H1 (cell line): ENCODE results near the gene ELMO1. TPM values are rescaled to one million over a fixed set of nuclear protein-coding genes. Genes with fewer than 3 reads are reported as not detected.

Experiments
- CTCF ChIA-PET: fragments of 300-600 bp; sonication (Branson Sonifier 250); formaldehyde crosslinking; loops from one replicate; lab custom pipeline; 2021; ENCODE audit not compliant: partially characterized antibody; lab: Charles Lee
- POLR2A ChIA-PET: fragments of 300-600 bp; sonication (Branson Sonifier 250); formaldehyde crosslinking; loops from one replicate; lab custom pipeline; 2021; ENCODE audit warnings: inconsistent platforms; ENCODE audit not compliant: partially characterized antibody; lab: Charles Lee
- DNase-seq, 2 experiments: peaks; one replicate each; pipeline versions ENCODE4 v3.0.0 to v3.0.0-alpha.2; 2010 to 2022; ENCODE audit warnings: low spot score in 2 of 2, low read depth in 1 of 2, mixed read lengths in 1 of 2
- FAIRE-seq: peaks from 2 replicates; lab custom pipeline; 2011; peaks lifted over from hg19 to GRCh38; lab: Jason Lieb, UNC
- H2AFZ ChIP-seq: 2 replicates; pipeline ENCODE4 v1.8.1; 2012; ENCODE audit warnings: low read length, inconsistent platforms
- H2AK5ac ChIP-seq: 2 replicates; pipeline ENCODE4 v1.6.1; 2013; ENCODE audit warnings: low read depth, low read length
- H2BK120ac ChIP-seq: replicated peaks from 2 replicates; pipeline ENCODE3; 2013; ENCODE audit warnings: low read depth, low read length, inconsistent platforms
- H2BK12ac ChIP-seq: 2 replicates; pipeline ENCODE4 v1.6.1; 2013; ENCODE audit warnings: low read depth, low read length
- H2BK15ac ChIP-seq: 2 replicates; pipeline ENCODE4 v1.6.1; 2013; ENCODE audit warnings: low read length
- H2BK20ac ChIP-seq: 2 replicates; pipeline ENCODE4 v1.6.1; 2013; ENCODE audit warnings: low read length
- H2BK5ac ChIP-seq: 2 replicates; pipeline ENCODE4 v1.6.1; 2013; ENCODE audit warnings: low read depth, low read length
- H3K14ac ChIP-seq: 2 replicates; pipeline ENCODE4 v1.6.1; 2013; ENCODE audit warnings: inconsistent platforms; ENCODE audit not compliant: insufficient read length
- H3K18ac ChIP-seq: 2 replicates; pipeline ENCODE4 v1.6.1; 2013; ENCODE audit warnings: low read length; ENCODE audit errors: extremely low read depth
- H3K23ac ChIP-seq: 2 replicates; pipeline ENCODE4 v1.6.1; 2013; ENCODE audit warnings: inconsistent platforms; ENCODE audit not compliant: insufficient read length
- H3K23me2 ChIP-seq: 2 replicates; pipeline ENCODE4 v1.6.1; 2013; ENCODE audit warnings: low read depth, low read length
- H3K27ac ChIP-seq: 2 replicates; pipeline ENCODE4 v1.6.1; 2011; ENCODE audit warnings: low read depth, low read length, inconsistent platforms
- H3K27me3 ChIP-seq, 4 experiments: replicated peaks in 1 of 4; 1 replicate in 1 of 4; 2 replicates in 3 of 4; pipeline versions ENCODE4 v1.6.1 to v1.8.1; 2011 to 2013; ENCODE audit warnings: low read length in 3 of 4, mild to moderate bottlenecking in 3 of 4, inconsistent platforms in 2 of 4, mixed read lengths in 2 of 4, moderate library complexity in 1 of 4; ENCODE audit not compliant: control insufficient read depth in 3 of 4, insufficient read depth in 3 of 4; ENCODE audit errors: extremely low read depth in 1 of 4
- H3K36me3 ChIP-seq, 4 experiments: 2 replicates each; pipeline versions ENCODE4 v1.6.1 to v1.8.1; 2011 to 2013; ENCODE audit warnings: mild to moderate bottlenecking in 4 of 4, low read length in 3 of 4, moderate library complexity in 2 of 4, control low read depth in 1 of 4, inconsistent platforms in 1 of 4; ENCODE audit not compliant: insufficient read depth in 4 of 4, control insufficient read depth in 2 of 4
- H3K4ac ChIP-seq: replicated peaks from 2 replicates; pipeline ENCODE3; 2013; ENCODE audit warnings: low read length, low read depth, mixed read lengths, inconsistent platforms; ENCODE audit not compliant: insufficient read length
- H3K4me1 ChIP-seq, 4 experiments: replicated peaks in 1 of 4; 1 replicate in 1 of 4; 2 replicates in 3 of 4; pipeline versions ENCODE4 v1.6.1 to v1.8.1; 2011 to 2013; ENCODE audit warnings: low read length in 3 of 4, inconsistent platforms in 2 of 4, mixed read lengths in 1 of 4; ENCODE audit not compliant: insufficient read depth in 4 of 4, control insufficient read depth in 3 of 4
- H3K4me2 ChIP-seq, 2 experiments: 2 replicates each; pipeline versions ENCODE4 v1.6.1 to v1.8.1; 2011 to 2013; ENCODE audit warnings: low read depth in 2 of 2, low read length in 2 of 2, control low read depth in 1 of 2, inconsistent platforms in 1 of 2, mild to moderate bottlenecking in 1 of 2; ENCODE audit not compliant: insufficient read depth in 1 of 2
- H3K4me3 ChIP-seq, 4 experiments: fragments of 200-600, 300-600 bp in 1 of 4; sonication (generic), shearing (Covaris generic), sonication (Bioruptor Twin) in 1 of 4; 2 replicates each; pipeline versions ENCODE4 v1.5.1 to v1.8.1; 2011 to 2016; ENCODE audit warnings: low read length in 4 of 4, low read depth in 3 of 4, control low read depth in 2 of 4, inconsistent platforms in 2 of 4, mild to moderate bottlenecking in 2 of 4, mixed read lengths in 1 of 4, moderate library complexity in 1 of 4; ENCODE audit not compliant: insufficient read depth in 2 of 4; ENCODE audit errors: extremely low read depth in 1 of 4
- H3K56ac ChIP-seq: replicated peaks from 2 replicates; pipeline ENCODE3; 2013; ENCODE audit warnings: low read depth, mild to moderate bottlenecking, mixed read lengths, low read length, inconsistent platforms; ENCODE audit not compliant: insufficient read length
- H3K79me1 ChIP-seq: 2 replicates; pipeline ENCODE4 v1.6.1; 2013; ENCODE audit warnings: low read depth, low read length, control low read depth
- H3K79me2 ChIP-seq, 2 experiments: 2 replicates each; pipeline versions ENCODE4 v1.6.1 to v1.8.1; 2012 to 2013; ENCODE audit warnings: low read length in 2 of 2, mild to moderate bottlenecking in 2 of 2, inconsistent platforms in 1 of 2; ENCODE audit not compliant: insufficient read depth in 2 of 2, control insufficient read depth in 1 of 2
- H3K9ac ChIP-seq, 4 experiments: replicated peaks in 1 of 4; 1 replicate in 1 of 4; 2 replicates in 3 of 4; pipeline versions ENCODE4 v1.6.1 to v1.8.1; 2011 to 2013; ENCODE audit warnings: low read depth in 3 of 4, low read length in 3 of 4, control low read depth in 2 of 4, mild to moderate bottlenecking in 2 of 4, moderate library complexity in 2 of 4, inconsistent platforms in 1 of 4; ENCODE audit errors: extremely low read depth in 1 of 4
- H3K9me3 ChIP-seq, 2 experiments: 2 replicates each; pipeline versions ENCODE4 v1.6.1 to v1.8.1; 2012 to 2013; ENCODE audit warnings: mild to moderate bottlenecking in 2 of 2, moderate library complexity in 2 of 2, control low read depth in 1 of 2, inconsistent platforms in 1 of 2, low read depth in 1 of 2, low read length in 1 of 2, mixed read lengths in 1 of 2; ENCODE audit not compliant: insufficient read depth in 2 of 2
- H4K20me1 ChIP-seq, 2 experiments: replicated peaks in 1 of 2; 2 replicates each; pipeline versions ENCODE3 to v1.8.1; 2011 to 2013; ENCODE audit warnings: inconsistent platforms in 2 of 2, low read length in 2 of 2, mild to moderate bottlenecking in 1 of 2; ENCODE audit not compliant: insufficient read depth in 2 of 2, control insufficient read depth in 1 of 2
- H4K5ac ChIP-seq: 2 replicates; pipeline ENCODE4 v1.6.1; 2013; ENCODE audit warnings: low read length, low read depth, mixed read lengths, inconsistent platforms; ENCODE audit not compliant: insufficient read length
- H4K8ac ChIP-seq: 2 replicates; pipeline ENCODE4 v1.8.0; 2013; ENCODE audit warnings: mild to moderate bottlenecking, moderate library complexity, low read length, inconsistent platforms; ENCODE audit not compliant: insufficient read depth; ENCODE audit errors: extremely low read depth
- H4K91ac ChIP-seq: replicated peaks from 2 replicates; pipeline ENCODE3; 2013; ENCODE audit warnings: low read length, mixed read lengths, inconsistent platforms; ENCODE audit not compliant: insufficient read length
- EP300 ChIP-seq, 2 experiments: IDR thresholded peaks; 1 replicate in 1 of 2; 2 replicates in 1 of 2; pipeline ENCODE4 v1.6.1; 2011 to 2012; ENCODE audit warnings: low read depth in 2 of 2, low read length in 2 of 2, mild to moderate bottlenecking in 2 of 2, borderline replicate concordance in 1 of 2, inconsistent platforms in 1 of 2, moderate library complexity in 1 of 2
- KDM1A ChIP-seq: fragments of 200-600, 300-600 bp; sonication (generic); IDR thresholded peaks from 2 replicates; pipeline ENCODE4 v1.7.1; 2016; ENCODE audit warnings: mild to moderate bottlenecking, low read length, borderline replicate concordance
- SAP30 ChIP-seq: fragments of 300-600 bp; sonication (generic); IDR thresholded peaks from 2 replicates; pipeline ENCODE4 v1.7.1; 2012; ENCODE audit warnings: low read length, moderate library complexity, mild to moderate bottlenecking, inconsistent platforms; ENCODE audit not compliant: insufficient read depth, insufficient replicate concordance
- WGBS, 2 experiments: shearing (Covaris generic) in 1 of 2; methylation state at CpG; one replicate each; pipeline versions ENCODE4 v1.1.6 to v1.1.7; 2013 to 2015; ENCODE audit warnings: low lambda C conversion rate in 2 of 2, mixed read lengths in 2 of 2, inconsistent platforms in 1 of 2, low coverage in 1 of 2, missing lambda C conversion rate in 1 of 2; ENCODE audit not compliant: insufficient replicate concordance in 2 of 2, insufficient coverage in 1 of 2, insufficient read length in 1 of 2; ENCODE audit errors: extremely low coverage in 1 of 2, missing lambda C conversion rate in 1 of 2; 5-methylcytosine and 5-hydroxymethylcytosine counted together
- polyA plus RNA-seq, 7 experiments: library from polyadenylated mRNA; depleted of rRNA in 3 of 7; stranded (reverse) in 5 of 7; unstranded in 2 of 7; fragments of >200 nt in 5 of 7; fragments of 200-250 nt in 2 of 7; gene quantifications; 1 replicate in 5 of 7; 2 replicates in 1 of 7; 4 replicates in 1 of 7; pipeline versions ENCODE4 v1.2.1 to v1.2.3, GENCODE V29; 2011 to 2013; ENCODE audit warnings: missing spikeins in 2 of 7, mixed read lengths in 2 of 7
- total RNA-seq: library from RNA; stranded (reverse); fragmentation: NEBNext Ultra II Directional; extraction: Animal tissue kit (Norgen Biotek cat#: 25700); gene quantifications from 2 replicates; pipeline ENCODE4 v1.2.1, GENCODE V29; 2021

Gene ELMO1
- total and polyA plus RNA-seq, 2 of the 8 experiments (the other 6 are each of a cell fraction or from before 2014, with no cell fraction given) = 18.4 to 21.0 TPM

DNA sequence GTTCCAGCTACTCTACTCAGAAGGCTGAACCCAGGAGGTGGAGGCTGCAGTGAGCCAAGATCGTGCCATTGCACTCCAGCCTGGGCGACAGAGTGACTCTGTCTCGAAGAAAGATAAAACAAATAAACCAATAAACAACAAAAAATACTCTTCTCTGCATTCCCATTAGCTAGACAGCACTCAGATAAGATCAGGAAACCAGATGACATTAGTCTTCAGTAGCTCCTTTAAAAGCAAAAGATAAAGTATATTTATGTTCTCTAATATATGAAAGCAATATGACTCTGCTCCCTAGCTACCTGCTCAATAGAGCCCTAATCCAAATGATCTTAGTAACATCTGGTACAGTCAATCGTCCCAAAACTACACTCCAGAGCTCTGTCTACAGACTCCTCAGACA lies 212.9 kb downstream of the ELMO1 start:
- Histone ChIP-seq H2BK120ac (no peak overlapping the region), H3K18ac (no peak overlapping the region), H3K4me1 (peaks cover 0 to 3% (median 1%) of the 10 kb centered on the region in 4 experiments; a peak in 2 of 7 replicates), H3K79me1 (no peaks in the 10 kb centered on the region), H3K9ac (no peak overlapping the region), H4K20me1 (no peaks in the 10 kb centered on the region), H3K4me3 (no peak overlapping the region), H3K9me3 (no peaks in the 10 kb centered on the region), H2BK15ac (no peak overlapping the region), H2BK5ac (no peak overlapping the region), H2AFZ (no peak overlapping the region), H3K4ac (no peak overlapping the region), H3K4me2 (no peak overlapping the region), H3K23me2 (no peaks in the 10 kb centered on the region), H3K23ac (no peak overlapping the region), H4K8ac (no peak overlapping the region), H2BK12ac (no peak overlapping the region), H3K36me3 (no peaks in the 10 kb centered on the region; a peak in 1 of 8 replicates), H3K27me3 (no peaks in the 10 kb centered on the region), H2AK5ac (no peak overlapping the region), H2BK20ac (no peak overlapping the region), H3K27ac (no peak overlapping the region), H3K14ac (no peak overlapping the region), H4K5ac (no peak overlapping the region), H4K91ac (no peak overlapping the region), H3K79me2 (no peaks in the 10 kb centered on the region), H3K56ac (no peak overlapping the region)
- DNase-seq (no peak), FAIRE-seq (no peak)
- 78% methylated on average over 4 of the region's 4 CpGs; no CpG with 5 or more reads in 1 of the 2 experiments for WGBS, 2 experiments
- CTCF ChIA-PET = interaction anchor here (0.7 to 7.6 kb wide), 32 partner anchors 10 to 596 kb away, joined by 3 to 86 read pairs (median 8); partner anchors contain the start of gene ELMO1
- POLR2A ChIA-PET = interaction anchor here (1.0 to 4.4 kb wide), 2 partner anchors 12 to 49 kb away, joined by 3 to 20 read pairs; no protein-coding TSS in a partner anchor
- TF ChIP-seq KDM1A (no peak), SAP30 (no peak), EP300 (IDR thresholded peaks at IDR 0.05; ENCODE audit: borderline replicate concordance in 1 of 2, low read depth in 2 of 2, low read length in 2 of 2) (no peak)
